ENCODE measurements around the gene MALAT1. TPM values are rescaled to one million over a fixed set of nuclear protein-coding genes. Genes with fewer than 3 reads are reported as not detected.
A peak's percentile ranks its signal among the peaks of the same experiment; 100 is the strongest.

The MALAT1 gene
- total and polyA plus RNA-seq, 2 of the 13 experiments (the other 11 are each of a cell fraction or from before 2014, with no cell fraction given), result 143 to 1,237 TPM

GRCh38 chr11:65498727-65498976, 193 bp upstream of the MALAT1 start (continued):
- peak; percentile 48; the same call in 1 of the 2 replicates for TF ChIP-seq PRDM15 (CRISPR knock-in tag; IDR thresholded peaks at IDR 0.05)
- TF ChIP-seq HNRNPLL (IDR thresholded peaks at IDR 0.05; ENCODE audit: low read depth, low read length, poor library complexity, severe bottlenecking), result no peak

DNA sequence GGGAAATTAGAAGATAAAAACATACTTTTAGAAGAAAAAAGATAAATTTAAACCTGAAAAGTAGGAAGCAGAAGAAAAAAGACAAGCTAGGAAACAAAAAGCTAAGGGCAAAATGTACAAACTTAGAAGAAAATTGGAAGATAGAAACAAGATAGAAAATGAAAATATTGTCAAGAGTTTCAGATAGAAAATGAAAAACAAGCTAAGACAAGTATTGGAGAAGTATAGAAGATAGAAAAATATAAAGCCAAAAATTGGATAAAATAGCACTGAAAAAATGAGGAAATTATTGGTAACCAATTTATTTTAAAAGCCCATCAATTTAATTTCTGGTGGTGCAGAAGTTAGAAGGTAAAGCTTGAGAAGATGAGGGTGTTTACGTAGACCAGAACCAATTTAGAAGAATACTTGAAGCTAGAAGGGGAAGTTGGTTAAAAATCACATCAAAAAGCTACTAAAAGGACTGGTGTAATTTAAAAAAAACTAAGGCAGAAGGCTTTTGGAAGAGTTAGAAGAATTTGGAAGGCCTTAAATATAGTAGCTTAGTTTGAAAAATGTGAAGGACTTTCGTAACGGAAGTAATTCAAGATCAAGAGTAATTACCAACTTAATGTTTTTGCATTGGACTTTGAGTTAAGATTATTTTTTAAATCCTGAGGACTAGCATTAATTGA, 1.0 kb downstream of the MALAT1 start:
- H3K79me2 ChIP-seq (ENCODE audit: insufficient read depth, low read length), result peaks cover 73% of the 10 kb centered on the region
- H3K9ac ChIP-seq (ENCODE audit: insufficient read depth, low read depth, low read length), result peak overlapping the region; percentile 99
- DNase-seq (ENCODE audit: low spot score), result no peak
- peaks cover 4 to 26% of the 10 kb centered on the region in 2 experiments for H3K36me3 ChIP-seq (replicated peaks in 1 of 2; ENCODE audit: control insufficient read depth in 1 of 2, insufficient read depth in 2 of 2, low read length in 2 of 2)
- intact Hi-C loops (cut with micrococcal nuclease; ENCODE audit: unreplicated experiment), result no loop called here
- POLR2A ChIA-PET, result interaction anchor here (0.7 to 27.3 kb wide), 27 partner anchors 8 to 225 kb away, joined by 3 to 1590 read pairs (median 6); partner anchors contain the start of genes CDC42EP2, FRMD8, MAP3K11 and NEAT1
- WGBS (ENCODE audit: low lambda C conversion rate), result 2% methylated on average over 3 of the region's 3 CpGs
- peak overlapping the region; percentile 78 for H3K4me2 ChIP-seq (ENCODE audit: low read depth, low read length)
- H4K20me1 ChIP-seq (ENCODE audit: insufficient read depth, low read length), result peaks cover 51% of the 10 kb centered on the region
- no peaks in the 10 kb centered on the region for H3K9me3 ChIP-seq (ENCODE audit: low read length)
- ATAC-seq, result no peak
- peak overlapping the region; percentile 100 for H3K27ac ChIP-seq (ENCODE audit: extremely low read length, insufficient read depth, low read length)
- no TSS peak for BruUV-seq (replicated peaks)
- no peak overlapping the region for H2AFZ ChIP-seq (ENCODE audit: low read length)
- peak overlapping the region; percentile 85 to 93 (median 89) for H3K4me3 ChIP-seq (replicated peaks in 1 of 3; ENCODE audit: insufficient read depth in 1 of 3, low read depth in 2 of 3, low read length in 3 of 3)
- H3K27me3 ChIP-seq (ENCODE audit: control insufficient read depth in 1 of 2, insufficient read depth in 2 of 2, low read length in 2 of 2), result no peaks in the 10 kb centered on the region; a peak in 2 of 5 replicates
- CTCF ChIA-PET (ENCODE audit: low intra/inter-chr PET ratio, low total read pairs), result no interaction called here
- no peak for FAIRE-seq
- in situ Hi-C loops (cut with HindIII; ENCODE audit: extremely low pct_ligation_motif_present, low pct_unique_long_range_greater_than_20kb), result loop anchor here (5.0 to 10.0 kb wide), 2 partner anchors 45 to 78 kb away; partner anchors contain the start of gene NEAT1
- H3K4me1 ChIP-seq (ENCODE audit: insufficient read depth, low read length), result peaks cover 27% of the 10 kb centered on the region
- TF ChIP-seq MLLT10 (CRISPR knock-in tag; IDR thresholded peaks at IDR 0.05), result peak; percentile 74; the same call in 1 of the 2 replicates
- no peak for TF ChIP-seq CREM (IDR thresholded peaks at IDR 0.05)
- TF ChIP-seq CREM (CRISPR knock-in tag; IDR thresholded peaks at IDR 0.05), result no peak
- TF ChIP-seq GATAD2A (CRISPR knock-in tag; IDR thresholded peaks at IDR 0.05), result no peak
- no peak for TF ChIP-seq ETV6 (CRISPR knock-in tag; conservative IDR thresholded peaks at IDR 0.05)
- no peak for TF ChIP-seq SKI (IDR thresholded peaks at IDR 0.05; ENCODE audit: partially characterized antibody)
- TF ChIP-seq AHDC1 (CRISPR knock-in tag; IDR thresholded peaks at IDR 0.05; ENCODE audit: borderline replicate concordance), result no peak
- TF ChIP-seq U2AF2 (IDR thresholded peaks at IDR 0.05; ENCODE audit: low read depth, low read length), result no peak
- TF ChIP-seq, protein P1, sequence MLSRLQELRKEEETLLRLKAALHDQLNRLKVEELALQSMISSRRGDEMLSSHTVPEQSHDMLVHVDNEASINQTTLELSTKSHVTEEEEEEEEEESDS (CRISPR knock-in tag; IDR thresholded peaks at IDR 0.05; ENCODE audit: borderline replicate concordance), result no peak
- TF ChIP-seq SIN3B (IDR thresholded peaks at IDR 0.05; ENCODE audit: low read length), result no peak
- TF ChIP-seq, protein P2, sequence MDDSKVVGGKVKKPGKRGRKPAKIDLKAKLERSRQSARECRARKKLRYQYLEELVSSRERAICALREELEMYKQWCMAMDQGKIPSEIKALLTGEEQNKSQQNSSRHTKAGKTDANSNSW (CRISPR knock-in tag; IDR thresholded peaks at IDR 0.05; ENCODE audit: borderline replicate concordance), result no peak

Measured in HepG2 (cell line).